ENCODE data around the gene ANKDD1B. TPM values are rescaled to one million over a fixed set of nuclear protein-coding genes. Genes with fewer than 3 reads are reported as not detected.

The ANKDD1B gene
- total and polyA plus RNA-seq, 2 of the 8 experiments (the other 6 are each of a cell fraction or from before 2014, with no cell fraction given) = 0.08 to 0.22 TPM

DNA sequence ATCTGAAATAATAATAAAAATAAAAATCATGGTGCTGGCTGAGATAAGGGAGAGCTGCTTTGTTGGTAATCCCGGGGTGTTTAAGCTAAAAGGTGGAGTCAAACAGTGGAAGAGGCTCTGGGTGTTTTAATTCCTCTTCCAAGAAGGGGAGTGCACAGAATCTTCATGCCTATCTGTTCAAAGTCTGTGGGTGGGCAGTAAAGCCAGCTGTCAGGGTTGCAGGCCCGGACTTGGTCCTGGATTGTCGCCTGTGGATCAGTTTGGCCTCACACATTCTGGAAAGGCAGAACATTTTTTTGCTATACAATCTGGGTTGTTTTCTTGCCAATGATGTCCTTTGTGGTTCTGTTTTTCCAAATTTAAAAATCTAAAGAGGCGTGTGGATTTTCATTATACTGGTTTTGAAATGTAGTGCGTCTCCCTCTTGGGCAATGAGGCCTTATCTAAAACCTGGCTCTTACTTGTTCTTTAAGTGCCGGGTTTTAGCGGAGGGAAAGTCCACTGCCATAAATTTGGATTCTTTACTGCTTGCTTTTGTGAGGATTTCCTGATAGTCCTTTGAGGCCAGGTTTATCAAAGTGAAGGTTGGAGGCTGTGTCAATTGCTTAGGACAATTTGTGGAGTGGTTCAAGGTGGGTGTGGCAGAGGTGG is 5.8 kb downstream of the ANKDD1B start:
- no peak for DNase-seq (ENCODE audit: low read depth in 1 of 2, low spot score in 2 of 2)
- no peak overlapping the region for H4K91ac ChIP-seq (replicated peaks; ENCODE audit: insufficient read length, low read length)
- H3K79me1 ChIP-seq (ENCODE audit: low read depth, low read length) = no peaks in the 10 kb centered on the region
- ChIA-PET CTCF (ENCODE audit: partially characterized antibody) (interaction anchor here (0.9 kb wide), 1 partner anchor 37 kb away, joined by 5 read pairs; no protein-coding TSS in a partner anchor), POLR2A (ENCODE audit: partially characterized antibody) (no interaction called here)
- H3K14ac ChIP-seq (ENCODE audit: insufficient read length) = no peak overlapping the region
- H2AFZ ChIP-seq (ENCODE audit: low read length) = no peak overlapping the region
- H3K23ac ChIP-seq (ENCODE audit: insufficient read length) = no peak overlapping the region
- no peaks in the 10 kb centered on the region for H3K79me2 ChIP-seq (ENCODE audit: control insufficient read depth in 1 of 2, insufficient read depth in 2 of 2, low read length in 2 of 2)
- no peak overlapping the region for H3K27ac ChIP-seq (ENCODE audit: low read depth, low read length)
- H3K4me2 ChIP-seq (ENCODE audit: insufficient read depth in 1 of 2, low read depth in 2 of 2, low read length in 2 of 2) = no peak overlapping the region
- FAIRE-seq = no peak
- H2BK15ac ChIP-seq (ENCODE audit: low read length) = no peak overlapping the region
- H3K4me3 ChIP-seq (ENCODE audit: extremely low read depth in 1 of 4, insufficient read depth in 2 of 4, low read depth in 3 of 4, low read length in 4 of 4) = no peak overlapping the region
- no peak overlapping the region for H3K18ac ChIP-seq (ENCODE audit: extremely low read depth, low read length)
- H3K27me3 ChIP-seq (replicated peaks in 1 of 4; ENCODE audit: control insufficient read depth in 3 of 4, extremely low read depth in 1 of 4, insufficient read depth in 3 of 4, low read length in 3 of 4) = no peaks in the 10 kb centered on the region; a peak in 1 of 7 replicates
- H2BK12ac ChIP-seq (ENCODE audit: low read depth, low read length) = no peak overlapping the region
- no peaks in the 10 kb centered on the region for H3K4me1 ChIP-seq (replicated peaks in 1 of 4; ENCODE audit: control insufficient read depth in 3 of 4, insufficient read depth in 4 of 4, low read length in 3 of 4)
- no peak overlapping the region for H3K56ac ChIP-seq (replicated peaks; ENCODE audit: insufficient read length, low read depth, low read length)
- H3K9ac ChIP-seq (replicated peaks in 1 of 4; ENCODE audit: extremely low read depth in 1 of 4, low read depth in 3 of 4, low read length in 3 of 4) = no peak overlapping the region
- 84% methylated on average over 7 of the region's 7 CpGs; no CpG with 5 or more reads in 1 of the 2 experiments for WGBS, 2 experiments (ENCODE audit: extremely low coverage in 1 of 2, insufficient coverage in 1 of 2, insufficient read length in 1 of 2, insufficient replicate concordance in 2 of 2, low coverage in 1 of 2, low lambda C conversion rate in 2 of 2, missing lambda C conversion rate in 1 of 2)
- no peak overlapping the region for H2BK20ac ChIP-seq (ENCODE audit: low read length)
- no peak overlapping the region for H2AK5ac ChIP-seq (ENCODE audit: low read depth, low read length)
- no peak overlapping the region for H4K8ac ChIP-seq (ENCODE audit: extremely low read depth, insufficient read depth, low read length)
- H3K4ac ChIP-seq (replicated peaks; ENCODE audit: insufficient read length, low read depth, low read length) = no peak overlapping the region
- peaks cover under 1% of the 10 kb centered on the region; the same call in 1 of the 2 replicates for H3K23me2 ChIP-seq (ENCODE audit: low read depth, low read length)
- H4K20me1 ChIP-seq (replicated peaks in 1 of 2; ENCODE audit: control insufficient read depth in 1 of 2, insufficient read depth in 2 of 2, low read length in 2 of 2) = no peaks in the 10 kb centered on the region
- H4K5ac ChIP-seq (ENCODE audit: insufficient read length, low read depth, low read length) = no peak overlapping the region
- H3K9me3 ChIP-seq (ENCODE audit: insufficient read depth in 2 of 2, low read depth in 1 of 2, low read length in 1 of 2) = no peaks in the 10 kb centered on the region
- H3K36me3 ChIP-seq (ENCODE audit: control insufficient read depth in 2 of 4, insufficient read depth in 4 of 4, low read length in 3 of 4) = no peaks in the 10 kb centered on the region
- no peak overlapping the region for H2BK120ac ChIP-seq (replicated peaks; ENCODE audit: low read depth, low read length)
- H2BK5ac ChIP-seq (ENCODE audit: low read depth, low read length) = no peak overlapping the region
- TF ChIP-seq MAFK (IDR thresholded peaks at IDR 0.05; ENCODE audit: low read depth, low read length) = no peak
- TF ChIP-seq HDAC6 (IDR thresholded peaks at IDR 0.05; ENCODE audit: low read depth, low read length) = no peak
- no peak for TF ChIP-seq CBX5 (IDR thresholded peaks at IDR 0.05; ENCODE audit: low read depth, low read length)
- no peak for TF ChIP-seq CREB1 (IDR thresholded peaks at IDR 0.05)
- no peak for TF ChIP-seq ATF2 (IDR thresholded peaks at IDR 0.05; ENCODE audit: low read length)
- TF ChIP-seq NANOG (IDR thresholded peaks at IDR 0.05; ENCODE audit: insufficient read depth, low read depth, low read length, poor library complexity, severe bottlenecking) = no peak
- TF ChIP-seq SRF (IDR thresholded peaks at IDR 0.05; ENCODE audit: low read depth, low read length) = no peak
- no peak for TF ChIP-seq POLR2A (IDR thresholded peaks at IDR 0.05; ENCODE audit: control extremely low read depth in 1 of 2, low read depth in 2 of 2, low read length in 2 of 2)
- no peak for TF ChIP-seq SIN3A (conservative IDR thresholded peaks at IDR 0.05 in 1 of 2, IDR thresholded peaks at IDR 0.05 in 1 of 2; ENCODE audit: low read depth in 1 of 2, low read length in 2 of 2)
- TF ChIP-seq FOSL1 (IDR thresholded peaks at IDR 0.05; ENCODE audit: insufficient read depth, low read depth, low read length) = no peak
- TF ChIP-seq EGR1 (IDR thresholded peaks at IDR 0.05; ENCODE audit: borderline replicate concordance, low read depth, low read length) = no peak
- no peak for TF ChIP-seq RXRA (IDR thresholded peaks at IDR 0.05; ENCODE audit: insufficient read depth, low read depth, low read length)

Measured in H1 (cell line).